Fibroblast of lung (primary cell): Measurements from ENCODE around the gene MYOM1.

Experiments
- CTCF ChIP-seq, 2 donors: IDR thresholded peaks in 1 of 2; conservative IDR thresholded peaks in 1 of 2; 1 replicate in 1 of 2; 2 replicates in 1 of 2; pipeline ENCODE4 v1.5.1; 2011 to 2012; ENCODE audit warnings: low read length in 2 of 2, control low read depth in 1 of 2, inconsistent platforms in 1 of 2, low read depth in 1 of 2, mild to moderate bottlenecking in 1 of 2
- EZH2 ChIP-seq: IDR thresholded peaks from 2 replicates; pipeline ENCODE4 v1.5.1; 2012; ENCODE audit warnings: low read length, control low read depth, mild to moderate bottlenecking; ENCODE audit errors: missing control alignments

GRCh38 chr18:3100498-3101132 lies 119.2 kb downstream of the MYOM1 start:
- TF ChIP-seq CTCF (conservative IDR thresholded peaks at IDR 0.05 in 1 of 2, IDR thresholded peaks at IDR 0.05 in 1 of 2; ENCODE audit: low read depth in 1 of 2, low read length in 2 of 2), result no peak
- no peak for TF ChIP-seq EZH2
